Mesenchymal stem cell (in vitro differentiated cells and primary cell): ENCODE data around the gene RFX2.
"Not testable (repeated sequence)": the region's sequence is repeated elsewhere in the genome, so short reads cannot be mapped to it uniquely, and the experiment has no call there.

Source experiments
- DNase-seq: peaks from one replicate; pipeline ENCODE4 v3.0.0-alpha.2; 2013
- H2AFZ ChIP-seq: one replicate; pipeline ENCODE4 v1.6.1; 2013; ENCODE audit warnings: low read depth, mild to moderate bottlenecking, control low read depth, inconsistent platforms, low read length, moderate library complexity
- H2AK5ac ChIP-seq: 2 replicates; pipeline ENCODE4 v1.6.1; 2013; ENCODE audit warnings: low read length, moderate library complexity, mild to moderate bottlenecking, inconsistent platforms; ENCODE audit not compliant: severe bottlenecking
- H2BK120ac ChIP-seq: one replicate; pipeline ENCODE4 v1.6.1; 2013; ENCODE audit warnings: low read depth, mild to moderate bottlenecking, inconsistent platforms, low read length, moderate library complexity
- H2BK12ac ChIP-seq, 2 experiments: one replicate each; pipeline ENCODE4 v1.6.1; 2013; ENCODE audit warnings: inconsistent platforms in 2 of 2, low read length in 2 of 2, mild to moderate bottlenecking in 2 of 2, moderate library complexity in 2 of 2, control low read depth in 1 of 2
- H2BK15ac ChIP-seq: one replicate; pipeline ENCODE4 v1.6.1; 2013; ENCODE audit warnings: mild to moderate bottlenecking, low read depth, inconsistent platforms; ENCODE audit not compliant: poor library complexity, severe bottlenecking
- H2BK5ac ChIP-seq: 2 replicates; pipeline ENCODE4 v1.6.1; 2013; ENCODE audit warnings: low read depth, mild to moderate bottlenecking, low read length, control low read depth, inconsistent platforms; ENCODE audit not compliant: poor library complexity, severe bottlenecking
- H3K14ac ChIP-seq, 2 experiments: one replicate each; pipeline ENCODE4 v1.6.1; 2013; ENCODE audit warnings: inconsistent platforms in 2 of 2, low read length in 2 of 2, control low read depth in 1 of 2, mild to moderate bottlenecking in 1 of 2, moderate library complexity in 1 of 2
- H3K18ac ChIP-seq, 2 experiments: one replicate each; pipeline ENCODE4 v1.6.1; 2013; ENCODE audit warnings: inconsistent platforms in 2 of 2, low read length in 2 of 2, control low read depth in 1 of 2, low read depth in 1 of 2, mild to moderate bottlenecking in 1 of 2
- H3K23ac ChIP-seq, 2 experiments: one replicate each; pipeline ENCODE4 v1.6.1; 2013; ENCODE audit warnings: inconsistent platforms in 2 of 2, low read length in 2 of 2, mild to moderate bottlenecking in 2 of 2, moderate library complexity in 2 of 2, control low read depth in 1 of 2
- H3K27ac ChIP-seq: 2 replicates; pipeline ENCODE4 v1.5.1; 2013; ENCODE audit warnings: mild to moderate bottlenecking, moderate library complexity, low read length, control low read depth, inconsistent platforms; ENCODE audit not compliant: poor library complexity, severe bottlenecking
- H3K27me3 ChIP-seq, 2 experiments: 2 replicates each; pipeline versions ENCODE4 v1.6.1 to v1.7.0; 2013; ENCODE audit warnings: low read length in 2 of 2, mild to moderate bottlenecking in 2 of 2, moderate library complexity in 2 of 2, control low read depth in 1 of 2, inconsistent platforms in 1 of 2; ENCODE audit not compliant: control insufficient read depth in 1 of 2, insufficient read depth in 1 of 2
- H3K36me3 ChIP-seq, 2 experiments: 2 replicates each; pipeline versions ENCODE4 v1.6.1 to v1.7.0; 2013; ENCODE audit warnings: low read length in 2 of 2, control low read depth in 1 of 2, inconsistent platforms in 1 of 2, low read depth in 1 of 2, mild to moderate bottlenecking in 1 of 2; ENCODE audit not compliant: insufficient read depth in 2 of 2, control insufficient read depth in 1 of 2
- H3K4ac ChIP-seq, 2 experiments: one replicate each; pipeline ENCODE4 v1.6.1; 2013; ENCODE audit warnings: inconsistent platforms in 2 of 2, low read length in 2 of 2, mild to moderate bottlenecking in 2 of 2, moderate library complexity in 2 of 2, control low read depth in 1 of 2, low read depth in 1 of 2
- H3K4me1 ChIP-seq: 2 replicates; pipeline ENCODE4 v1.6.1; 2013; ENCODE audit warnings: low read depth, low read length, control low read depth; ENCODE audit not compliant: control insufficient read depth, insufficient read depth
- H3K4me2 ChIP-seq: 2 replicates; pipeline ENCODE4 v1.6.1; 2013; ENCODE audit warnings: low read length, mild to moderate bottlenecking, inconsistent platforms; ENCODE audit not compliant: poor library complexity, severe bottlenecking
- H3K4me3 ChIP-seq, 2 experiments: 2 replicates each; pipeline versions ENCODE4 v1.5.1 to v1.7.0; 2013; ENCODE audit warnings: low read length in 2 of 2, mild to moderate bottlenecking in 2 of 2, control low read depth in 1 of 2, low read depth in 1 of 2; ENCODE audit not compliant: insufficient read depth in 1 of 2
- H3K79me1 ChIP-seq: replicated peaks from 2 replicates; pipeline ENCODE4 v1.6.1; 2013; ENCODE audit warnings: mild to moderate bottlenecking, control low read depth, low read length, inconsistent platforms; ENCODE audit not compliant: poor library complexity, severe bottlenecking
- H3K9ac ChIP-seq: 2 replicates; pipeline ENCODE4 v1.7.0; 2013; ENCODE audit warnings: mild to moderate bottlenecking, low read length, moderate library complexity
- H3K9me3 ChIP-seq: 2 replicates; pipeline ENCODE4 v1.7.0; 2013; ENCODE audit warnings: mild to moderate bottlenecking, low read length; ENCODE audit not compliant: control insufficient read depth
- H4K8ac ChIP-seq: one replicate; pipeline ENCODE4 v1.6.1; 2013; ENCODE audit warnings: inconsistent platforms, mild to moderate bottlenecking, low read length, moderate library complexity
- H4K91ac ChIP-seq: one replicate; pipeline ENCODE4 v1.6.1; 2013; ENCODE audit warnings: mild to moderate bottlenecking, low read length, inconsistent platforms
- WGBS: methylation state at CpG from one replicate; pipeline ENCODE4 v1.1.7; 2013; ENCODE audit warnings: mixed read lengths; 5-methylcytosine and 5-hydroxymethylcytosine counted together

Gene RFX2

DNA sequence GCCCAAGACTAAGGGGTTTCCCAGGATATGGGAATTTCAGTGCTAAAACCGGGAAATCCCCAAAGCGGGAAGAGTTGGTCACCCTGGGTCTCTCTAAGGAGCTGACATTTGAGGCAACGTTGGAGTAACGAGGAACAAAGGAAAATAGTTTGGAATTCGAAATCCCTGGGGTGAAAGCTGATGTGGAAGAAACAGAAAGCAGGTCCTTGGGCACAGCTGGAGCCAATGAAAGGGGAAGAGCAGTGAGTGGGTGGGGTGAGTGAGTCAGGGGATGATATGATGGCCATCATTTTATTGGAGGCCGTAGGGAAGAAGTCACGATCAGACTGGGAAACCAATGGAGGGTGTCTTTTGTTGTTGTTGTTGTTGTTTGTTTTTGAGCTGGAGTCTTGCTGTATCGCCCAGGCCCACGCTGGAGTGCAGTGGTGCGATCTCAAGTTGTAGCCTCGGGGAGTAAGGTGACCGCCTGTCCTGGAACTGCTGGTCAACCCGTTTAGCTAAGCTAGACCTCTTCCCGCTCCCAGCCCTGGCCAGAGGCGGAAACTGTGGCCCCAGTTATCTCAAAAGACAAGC lies 3.4 kb upstream of the RFX2 start:
- Histone ChIP-seq H2BK12ac (no peak overlapping the region), H3K18ac (no peak overlapping the region), H3K14ac (no peak overlapping the region), H3K27me3 (peaks cover 0 to 4% of the 10 kb centered on the region in 2 experiments), H2AFZ (no peak overlapping the region), H4K91ac (no peak overlapping the region), H3K23ac (no peak overlapping the region), H3K36me3 (no peaks in the 10 kb centered on the region), H3K4ac (no peak overlapping the region), H2BK5ac (no peak overlapping the region), H3K9me3 (peaks cover under 1% of the 10 kb centered on the region), H2AK5ac (no peak overlapping the region), H4K8ac (no peak overlapping the region), H3K4me2 (no peak overlapping the region), H3K4me3 (peak overlapping the region in 1 of 2 experiments; percentile 12), H3K4me1 (peaks cover 9% of the 10 kb centered on the region), H3K27ac (no peak overlapping the region), H2BK120ac (no peak overlapping the region), H2BK15ac (no peak overlapping the region), H3K79me1 (peaks cover 3% of the 10 kb centered on the region), H3K9ac (no peak overlapping the region)
- 87% methylated on average over 15 of the region's 15 CpGs for WGBS
- DNase-seq: no peak

DNA sequence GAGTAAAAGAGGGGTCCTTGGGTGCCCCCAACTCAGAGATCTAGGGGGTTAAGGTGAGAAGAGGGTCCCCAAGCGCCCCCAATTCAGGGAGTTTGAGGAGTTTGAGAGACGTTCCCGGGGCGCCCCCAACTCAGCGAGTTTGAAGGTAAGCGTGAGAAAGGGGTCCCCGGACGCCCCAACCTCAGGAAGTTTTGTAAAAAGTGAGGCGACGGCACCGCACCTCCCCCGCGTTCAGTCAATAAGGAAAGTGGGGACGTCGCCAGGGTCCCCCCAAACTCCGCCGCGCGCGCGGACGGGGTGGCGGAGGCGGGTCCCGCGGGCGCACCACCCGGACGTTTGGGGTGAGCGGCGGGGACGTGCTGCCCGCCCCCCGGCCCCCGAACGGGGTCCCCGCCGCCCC lies 353 bp downstream of the RFX2 start:
- H3K9ac ChIP-seq: peak overlapping the region; percentile 100
- no peaks in the 10 kb centered on the region for H3K27me3 ChIP-seq
- no peak overlapping the region for H2AK5ac ChIP-seq
- peaks cover 14% of the 10 kb centered on the region for H3K4me1 ChIP-seq
- H2BK5ac ChIP-seq: no peak overlapping the region
- no peak overlapping the region for H2AFZ ChIP-seq
- peak overlapping the region; percentile 54 to 66 for H3K18ac ChIP-seq
- H3K27ac ChIP-seq: no peak overlapping the region
- no peak overlapping the region for H3K4ac ChIP-seq
- H3K14ac ChIP-seq: no peak overlapping the region
- no peak overlapping the region for H2BK15ac ChIP-seq
- H2BK12ac ChIP-seq: no peak overlapping the region
- peak overlapping the region; percentile 100 for H3K4me2 ChIP-seq
- peaks cover 6% of the 10 kb centered on the region for H3K79me1 ChIP-seq
- no peaks in the 10 kb centered on the region for H3K9me3 ChIP-seq
- peaks cover 0 to 4% of the 10 kb centered on the region in 2 experiments for H3K36me3 ChIP-seq
- WGBS: 1% methylated on average over 29 of the region's 38 CpGs
- peak overlapping the region; percentile 73 for H2BK120ac ChIP-seq
- H4K8ac ChIP-seq: no peak overlapping the region
- H3K23ac ChIP-seq: no peak overlapping the region
- peak overlapping the region; percentile 75 to 93 for H3K4me3 ChIP-seq
- DNase-seq: no peak
- H4K91ac ChIP-seq: no peak overlapping the region

DNA sequence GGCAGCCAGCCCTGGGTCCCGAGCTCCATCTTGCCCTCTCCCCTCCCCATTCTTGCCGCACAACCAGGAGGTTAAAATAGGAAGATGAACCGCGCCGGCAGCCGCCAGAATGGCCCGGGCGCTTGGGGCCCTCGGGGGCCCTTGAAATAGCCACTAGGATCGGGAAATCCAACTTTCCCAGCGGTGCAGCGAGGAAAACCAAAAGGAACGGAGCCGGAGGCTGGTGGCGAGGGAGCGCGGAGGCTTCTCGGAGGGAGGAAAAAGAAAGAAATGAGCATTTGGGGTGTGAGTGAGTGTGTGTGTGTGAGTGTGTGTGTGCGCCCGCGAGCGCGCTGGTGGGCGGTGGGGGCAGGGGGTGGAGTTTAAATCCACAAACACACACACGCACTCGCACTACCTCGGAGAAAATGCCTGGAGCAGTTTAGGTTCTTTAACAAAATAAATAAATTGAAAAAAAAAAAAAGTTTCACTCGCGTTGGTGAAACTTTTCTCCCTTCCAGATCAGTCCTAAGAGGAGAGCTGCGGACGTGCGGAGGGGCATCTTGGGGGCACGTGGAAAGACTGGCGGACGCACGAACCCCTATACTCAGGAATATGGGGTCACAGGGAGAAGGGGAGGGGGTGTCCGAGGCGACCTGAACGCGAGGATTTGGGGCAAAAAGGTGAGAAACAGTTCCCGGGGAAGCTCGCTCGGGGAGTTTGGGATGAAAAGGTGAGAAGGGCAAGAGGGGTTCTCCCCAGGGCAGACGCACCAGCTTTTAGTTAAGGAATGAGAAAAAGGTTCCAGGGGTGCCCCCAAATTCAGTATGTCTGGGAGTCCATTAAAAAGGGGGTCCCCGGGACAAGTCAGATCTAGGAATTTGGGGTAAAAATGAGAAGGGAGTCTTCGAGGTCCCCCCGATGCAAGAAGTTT lies 1.3 kb downstream of the RFX2 start:
- Histone ChIP-seq H4K8ac (no peak overlapping the region), H3K27me3 (no peaks in the 10 kb centered on the region), H3K14ac (no peak overlapping the region), H3K79me1 (peaks cover 6% of the 10 kb centered on the region), H3K9ac (peak overlapping the region; percentile 100), H2AK5ac (no peak overlapping the region), H3K9me3 (no peaks in the 10 kb centered on the region), H3K27ac (peak overlapping the region; percentile 32), H4K91ac (no peak overlapping the region), H3K4me3 (peak overlapping the region; percentile 50 to 93), H2BK5ac (no peak overlapping the region), H2BK15ac (peak overlapping the region; percentile 48), H2BK12ac (peak overlapping the region in 1 of 2 experiments; percentile 63), H3K23ac (no peak overlapping the region), H2AFZ (peak overlapping the region; percentile 61), H3K4ac (peak overlapping the region in 1 of 2 experiments; percentile 79), H3K4me2 (peak overlapping the region; percentile 100), H3K36me3 (peaks cover 0 to 4% of the 10 kb centered on the region in 2 experiments), H3K18ac (peak overlapping the region; percentile 4 to 57), H2BK120ac (no peak overlapping the region), H3K4me1 (peaks cover 14% of the 10 kb centered on the region)
- peak; percentile 77 for DNase-seq
- 7% methylated on average over 38 of the region's 47 CpGs for WGBS

DNA sequence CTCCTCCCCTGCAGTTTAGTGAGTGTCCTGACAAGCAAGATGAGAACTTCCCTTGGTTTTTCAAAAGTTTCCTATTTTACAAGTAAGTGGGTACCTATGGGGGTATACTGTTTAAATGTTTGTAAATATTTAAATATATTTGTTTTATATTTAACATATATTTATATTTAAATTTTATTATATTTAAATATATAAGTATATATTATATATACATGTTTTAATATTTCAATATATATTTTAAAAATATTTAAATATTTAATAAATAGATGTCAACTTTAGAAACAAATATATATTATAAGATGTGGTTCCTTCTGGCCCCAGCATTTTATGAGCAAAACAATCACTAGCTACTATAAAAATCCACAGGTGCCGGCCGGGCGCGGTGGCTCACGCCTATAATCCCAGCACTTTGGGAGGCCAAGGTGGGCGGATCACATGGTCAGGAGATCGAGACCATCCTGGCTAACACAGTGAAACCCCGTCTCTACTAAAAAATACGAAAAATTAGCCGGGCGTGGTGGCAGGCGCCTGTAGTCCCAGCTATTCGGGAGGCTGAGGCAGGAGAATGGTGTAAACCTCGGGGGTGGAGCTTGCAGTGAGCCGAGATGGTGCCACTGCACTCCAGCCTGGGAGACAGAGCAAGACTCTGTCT lies 3.5 kb downstream of the RFX2 start:
- H3K14ac ChIP-seq, H2AK5ac ChIP-seq, H2BK5ac ChIP-seq, H2AFZ ChIP-seq, H3K18ac ChIP-seq, H2BK15ac ChIP-seq, H3K4me3 ChIP-seq, H3K79me1 ChIP-seq, H3K4ac ChIP-seq, H3K27me3 ChIP-seq, H2BK12ac ChIP-seq, DNase-seq, H3K27ac ChIP-seq, H3K9me3 ChIP-seq, H3K4me2 ChIP-seq, H4K91ac ChIP-seq, H3K36me3 ChIP-seq, H3K23ac ChIP-seq, H3K9ac ChIP-seq, H4K8ac ChIP-seq, H2BK120ac ChIP-seq: not testable (repeated sequence)
- peaks cover 16% of the 10 kb centered on the region for H3K4me1 ChIP-seq
- 95% methylated on average over 15 of the region's 15 CpGs for WGBS
